Upper lobe of left lung (tissue), 4 donors: ENCODE data around the gene ACYP1.

ENCODE experiments used
- POLR2A ChIP-seq, 4 donors: fragments of 450-650 bp; IDR thresholded peaks; one replicate each; pipeline ENCODE4 v1.5.1; 2016 to 2017; ENCODE audit warnings: antibody characterized with exemption in 4 of 4, mild to moderate bottlenecking in 2 of 4
- POLR2AphosphoS5 ChIP-seq, 2 donors: sonication (generic); formaldehyde crosslinking; IDR thresholded peaks; one replicate each; pipeline ENCODE4 v1.5.1; 2017; ENCODE audit warnings: antibody characterized with exemption in 2 of 2
- TF ChIP-seq, protein P1 (sequence below), 6 experiments: fragments of 450-650 bp in 4 of 6; fragments of 200-600 bp in 2 of 6; sonication (generic) in 2 of 6; IDR thresholded peaks; one replicate each; pipeline ENCODE4 v1.5.1; 2016 to 2019; ENCODE audit warnings: antibody characterized with exemption in 6 of 6

DNA sequence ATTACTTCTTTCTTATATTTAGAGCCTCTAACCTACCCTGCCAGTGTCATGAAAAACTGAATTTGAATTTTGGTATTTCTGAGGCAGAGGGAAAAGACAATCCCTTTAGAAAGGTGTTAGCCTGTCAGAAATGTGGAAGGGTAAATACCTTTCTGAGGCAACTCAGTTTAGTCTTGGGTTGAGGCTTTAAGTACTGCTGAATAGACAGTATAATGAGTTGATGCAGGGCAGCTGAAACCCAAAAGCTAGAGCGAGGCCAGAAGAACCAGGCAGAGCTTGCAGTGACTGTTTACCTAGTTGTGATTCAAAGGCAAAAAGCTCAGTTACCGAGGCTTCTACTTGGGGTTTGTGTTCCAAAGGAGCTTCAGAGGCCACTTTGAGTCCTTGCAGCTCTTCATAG, 24.3 kb upstream of the ACYP1 start:
- TF ChIP-seq, protein P1, sequence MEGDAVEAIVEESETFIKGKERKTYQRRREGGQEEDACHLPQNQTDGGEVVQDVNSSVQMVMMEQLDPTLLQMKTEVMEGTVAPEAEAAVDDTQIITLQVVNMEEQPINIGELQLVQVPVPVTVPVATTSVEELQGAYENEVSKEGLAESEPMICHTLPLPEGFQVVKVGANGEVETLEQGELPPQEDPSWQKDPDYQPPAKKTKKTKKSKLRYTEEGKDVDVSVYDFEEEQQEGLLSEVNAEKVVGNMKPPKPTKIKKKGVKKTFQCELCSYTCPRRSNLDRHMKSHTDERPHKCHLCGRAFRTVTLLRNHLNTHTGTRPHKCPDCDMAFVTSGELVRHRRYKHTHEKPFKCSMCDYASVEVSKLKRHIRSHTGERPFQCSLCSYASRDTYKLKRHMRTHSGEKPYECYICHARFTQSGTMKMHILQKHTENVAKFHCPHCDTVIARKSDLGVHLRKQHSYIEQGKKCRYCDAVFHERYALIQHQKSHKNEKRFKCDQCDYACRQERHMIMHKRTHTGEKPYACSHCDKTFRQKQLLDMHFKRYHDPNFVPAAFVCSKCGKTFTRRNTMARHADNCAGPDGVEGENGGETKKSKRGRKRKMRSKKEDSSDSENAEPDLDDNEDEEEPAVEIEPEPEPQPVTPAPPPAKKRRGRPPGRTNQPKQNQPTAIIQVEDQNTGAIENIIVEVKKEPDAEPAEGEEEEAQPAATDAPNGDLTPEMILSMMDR (IDR thresholded peaks at IDR 0.05), result no peak
- TF ChIP-seq POLR2A (IDR thresholded peaks at IDR 0.05), result no peak
- no peak for TF ChIP-seq POLR2AphosphoS5 (IDR thresholded peaks at IDR 0.05)
